HL-60 (cell line): ENCODE results near the gene MAMDC2.

Experiments used
- POLR2AphosphoS5 ChIP-seq: IDR thresholded peaks from 2 replicates; pipeline ENCODE4 v1.6.1; 2012; ENCODE audit warnings: low read depth
- TF ChIP-seq, protein P1 (sequence below): IDR thresholded peaks from one replicate; pipeline ENCODE4 v1.5.1; 2011; ENCODE audit warnings: low read length, control low read depth, inconsistent platforms; ENCODE audit not compliant: insufficient read depth
- TF ChIP-seq, protein P2 (sequence below): IDR thresholded peaks from 2 replicates; pipeline ENCODE4 v1.6.1; 2012; ENCODE audit warnings: low read depth; ENCODE audit not compliant: insufficient replicate concordance

DNA sequence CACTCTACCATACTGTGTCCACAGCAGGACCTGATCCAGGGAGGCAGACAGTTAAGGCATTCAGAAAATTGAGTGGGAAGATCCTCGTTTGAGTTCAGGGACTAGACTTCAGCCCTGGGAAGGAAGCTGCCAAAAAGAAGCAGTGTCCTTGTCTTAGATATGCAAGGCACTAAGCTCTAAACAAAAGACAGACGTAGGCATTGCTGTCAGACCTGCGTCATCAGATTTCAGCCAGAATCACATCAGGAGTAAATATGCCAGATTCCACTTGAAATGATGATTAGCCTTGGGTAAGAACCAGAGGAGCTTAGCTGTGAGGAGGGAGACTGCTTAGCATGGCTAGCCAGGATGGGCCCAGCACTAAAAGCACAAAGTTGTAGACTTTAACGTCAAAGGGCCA, 56.7 kb downstream of the MAMDC2 start:
- TF ChIP-seq POLR2AphosphoS5: no peak
- TF ChIP-seq, protein P1, sequence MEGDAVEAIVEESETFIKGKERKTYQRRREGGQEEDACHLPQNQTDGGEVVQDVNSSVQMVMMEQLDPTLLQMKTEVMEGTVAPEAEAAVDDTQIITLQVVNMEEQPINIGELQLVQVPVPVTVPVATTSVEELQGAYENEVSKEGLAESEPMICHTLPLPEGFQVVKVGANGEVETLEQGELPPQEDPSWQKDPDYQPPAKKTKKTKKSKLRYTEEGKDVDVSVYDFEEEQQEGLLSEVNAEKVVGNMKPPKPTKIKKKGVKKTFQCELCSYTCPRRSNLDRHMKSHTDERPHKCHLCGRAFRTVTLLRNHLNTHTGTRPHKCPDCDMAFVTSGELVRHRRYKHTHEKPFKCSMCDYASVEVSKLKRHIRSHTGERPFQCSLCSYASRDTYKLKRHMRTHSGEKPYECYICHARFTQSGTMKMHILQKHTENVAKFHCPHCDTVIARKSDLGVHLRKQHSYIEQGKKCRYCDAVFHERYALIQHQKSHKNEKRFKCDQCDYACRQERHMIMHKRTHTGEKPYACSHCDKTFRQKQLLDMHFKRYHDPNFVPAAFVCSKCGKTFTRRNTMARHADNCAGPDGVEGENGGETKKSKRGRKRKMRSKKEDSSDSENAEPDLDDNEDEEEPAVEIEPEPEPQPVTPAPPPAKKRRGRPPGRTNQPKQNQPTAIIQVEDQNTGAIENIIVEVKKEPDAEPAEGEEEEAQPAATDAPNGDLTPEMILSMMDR: no peak
- TF ChIP-seq, protein P2, sequence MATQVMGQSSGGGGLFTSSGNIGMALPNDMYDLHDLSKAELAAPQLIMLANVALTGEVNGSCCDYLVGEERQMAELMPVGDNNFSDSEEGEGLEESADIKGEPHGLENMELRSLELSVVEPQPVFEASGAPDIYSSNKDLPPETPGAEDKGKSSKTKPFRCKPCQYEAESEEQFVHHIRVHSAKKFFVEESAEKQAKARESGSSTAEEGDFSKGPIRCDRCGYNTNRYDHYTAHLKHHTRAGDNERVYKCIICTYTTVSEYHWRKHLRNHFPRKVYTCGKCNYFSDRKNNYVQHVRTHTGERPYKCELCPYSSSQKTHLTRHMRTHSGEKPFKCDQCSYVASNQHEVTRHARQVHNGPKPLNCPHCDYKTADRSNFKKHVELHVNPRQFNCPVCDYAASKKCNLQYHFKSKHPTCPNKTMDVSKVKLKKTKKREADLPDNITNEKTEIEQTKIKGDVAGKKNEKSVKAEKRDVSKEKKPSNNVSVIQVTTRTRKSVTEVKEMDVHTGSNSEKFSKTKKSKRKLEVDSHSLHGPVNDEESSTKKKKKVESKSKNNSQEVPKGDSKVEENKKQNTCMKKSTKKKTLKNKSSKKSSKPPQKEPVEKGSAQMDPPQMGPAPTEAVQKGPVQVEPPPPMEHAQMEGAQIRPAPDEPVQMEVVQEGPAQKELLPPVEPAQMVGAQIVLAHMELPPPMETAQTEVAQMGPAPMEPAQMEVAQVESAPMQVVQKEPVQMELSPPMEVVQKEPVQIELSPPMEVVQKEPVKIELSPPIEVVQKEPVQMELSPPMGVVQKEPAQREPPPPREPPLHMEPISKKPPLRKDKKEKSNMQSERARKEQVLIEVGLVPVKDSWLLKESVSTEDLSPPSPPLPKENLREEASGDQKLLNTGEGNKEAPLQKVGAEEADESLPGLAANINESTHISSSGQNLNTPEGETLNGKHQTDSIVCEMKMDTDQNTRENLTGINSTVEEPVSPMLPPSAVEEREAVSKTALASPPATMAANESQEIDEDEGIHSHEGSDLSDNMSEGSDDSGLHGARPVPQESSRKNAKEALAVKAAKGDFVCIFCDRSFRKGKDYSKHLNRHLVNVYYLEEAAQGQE: no peak
